ENCODE measurements around the gene OLFM4.

GRCh38 chr13:53050151-53050550, 21.5 kb downstream of the OLFM4 start:
- TF ChIP-seq PHF8 (IDR thresholded peaks at IDR 0.05; ENCODE audit: borderline replicate concordance, low read depth), result no peak
- TF ChIP-seq CHD2 (IDR thresholded peaks at IDR 0.05; ENCODE audit: low read length, partially characterized antibody), result no peak
- no peak for TF ChIP-seq USF2 (IDR thresholded peaks at IDR 0.05)
- TF ChIP-seq GATA3 (IDR thresholded peaks at IDR 0.05; ENCODE audit: borderline replicate concordance), result no peak
- TF ChIP-seq, protein P1, sequence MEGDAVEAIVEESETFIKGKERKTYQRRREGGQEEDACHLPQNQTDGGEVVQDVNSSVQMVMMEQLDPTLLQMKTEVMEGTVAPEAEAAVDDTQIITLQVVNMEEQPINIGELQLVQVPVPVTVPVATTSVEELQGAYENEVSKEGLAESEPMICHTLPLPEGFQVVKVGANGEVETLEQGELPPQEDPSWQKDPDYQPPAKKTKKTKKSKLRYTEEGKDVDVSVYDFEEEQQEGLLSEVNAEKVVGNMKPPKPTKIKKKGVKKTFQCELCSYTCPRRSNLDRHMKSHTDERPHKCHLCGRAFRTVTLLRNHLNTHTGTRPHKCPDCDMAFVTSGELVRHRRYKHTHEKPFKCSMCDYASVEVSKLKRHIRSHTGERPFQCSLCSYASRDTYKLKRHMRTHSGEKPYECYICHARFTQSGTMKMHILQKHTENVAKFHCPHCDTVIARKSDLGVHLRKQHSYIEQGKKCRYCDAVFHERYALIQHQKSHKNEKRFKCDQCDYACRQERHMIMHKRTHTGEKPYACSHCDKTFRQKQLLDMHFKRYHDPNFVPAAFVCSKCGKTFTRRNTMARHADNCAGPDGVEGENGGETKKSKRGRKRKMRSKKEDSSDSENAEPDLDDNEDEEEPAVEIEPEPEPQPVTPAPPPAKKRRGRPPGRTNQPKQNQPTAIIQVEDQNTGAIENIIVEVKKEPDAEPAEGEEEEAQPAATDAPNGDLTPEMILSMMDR (IDR thresholded peaks at IDR 0.05), result no peak
- no peak for TF ChIP-seq JUN (IDR thresholded peaks at IDR 0.05)
- TF ChIP-seq POLR2A (IDR thresholded peaks at IDR 0.05; ENCODE audit: low read length), result no peak
- no peak for TF ChIP-seq HMGXB4 (CRISPR knock-in tag; IDR thresholded peaks at IDR 0.05; ENCODE audit: borderline replicate concordance)
- no peak for TF ChIP-seq BHLHE40 (IDR thresholded peaks at IDR 0.05; ENCODE audit: low read depth, low read length)
- TF ChIP-seq POLR2AphosphoS2 (conservative IDR thresholded peaks at IDR 0.05; ENCODE audit: low read length), result no peak
- no peak for TF ChIP-seq CEBPB (IDR thresholded peaks at IDR 0.05)
- TF ChIP-seq, protein P2, sequence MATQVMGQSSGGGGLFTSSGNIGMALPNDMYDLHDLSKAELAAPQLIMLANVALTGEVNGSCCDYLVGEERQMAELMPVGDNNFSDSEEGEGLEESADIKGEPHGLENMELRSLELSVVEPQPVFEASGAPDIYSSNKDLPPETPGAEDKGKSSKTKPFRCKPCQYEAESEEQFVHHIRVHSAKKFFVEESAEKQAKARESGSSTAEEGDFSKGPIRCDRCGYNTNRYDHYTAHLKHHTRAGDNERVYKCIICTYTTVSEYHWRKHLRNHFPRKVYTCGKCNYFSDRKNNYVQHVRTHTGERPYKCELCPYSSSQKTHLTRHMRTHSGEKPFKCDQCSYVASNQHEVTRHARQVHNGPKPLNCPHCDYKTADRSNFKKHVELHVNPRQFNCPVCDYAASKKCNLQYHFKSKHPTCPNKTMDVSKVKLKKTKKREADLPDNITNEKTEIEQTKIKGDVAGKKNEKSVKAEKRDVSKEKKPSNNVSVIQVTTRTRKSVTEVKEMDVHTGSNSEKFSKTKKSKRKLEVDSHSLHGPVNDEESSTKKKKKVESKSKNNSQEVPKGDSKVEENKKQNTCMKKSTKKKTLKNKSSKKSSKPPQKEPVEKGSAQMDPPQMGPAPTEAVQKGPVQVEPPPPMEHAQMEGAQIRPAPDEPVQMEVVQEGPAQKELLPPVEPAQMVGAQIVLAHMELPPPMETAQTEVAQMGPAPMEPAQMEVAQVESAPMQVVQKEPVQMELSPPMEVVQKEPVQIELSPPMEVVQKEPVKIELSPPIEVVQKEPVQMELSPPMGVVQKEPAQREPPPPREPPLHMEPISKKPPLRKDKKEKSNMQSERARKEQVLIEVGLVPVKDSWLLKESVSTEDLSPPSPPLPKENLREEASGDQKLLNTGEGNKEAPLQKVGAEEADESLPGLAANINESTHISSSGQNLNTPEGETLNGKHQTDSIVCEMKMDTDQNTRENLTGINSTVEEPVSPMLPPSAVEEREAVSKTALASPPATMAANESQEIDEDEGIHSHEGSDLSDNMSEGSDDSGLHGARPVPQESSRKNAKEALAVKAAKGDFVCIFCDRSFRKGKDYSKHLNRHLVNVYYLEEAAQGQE (IDR thresholded peaks at IDR 0.05), result no peak
- TF ChIP-seq, protein P3, sequence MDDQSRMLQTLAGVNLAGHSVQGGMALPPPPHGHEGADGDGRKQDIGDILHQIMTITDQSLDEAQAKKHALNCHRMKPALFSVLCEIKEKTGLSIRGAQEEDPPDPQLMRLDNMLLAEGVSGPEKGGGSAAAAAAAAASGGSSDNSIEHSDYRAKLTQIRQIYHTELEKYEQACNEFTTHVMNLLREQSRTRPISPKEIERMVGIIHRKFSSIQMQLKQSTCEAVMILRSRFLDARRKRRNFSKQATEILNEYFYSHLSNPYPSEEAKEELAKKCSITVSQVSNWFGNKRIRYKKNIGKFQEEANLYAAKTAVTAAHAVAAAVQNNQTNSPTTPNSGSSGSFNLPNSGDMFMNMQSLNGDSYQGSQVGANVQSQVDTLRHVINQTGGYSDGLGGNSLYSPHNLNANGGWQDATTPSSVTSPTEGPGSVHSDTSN (IDR thresholded peaks at IDR 0.05), result no peak
- no peak for TF ChIP-seq CBX2 (IDR thresholded peaks at IDR 0.05; ENCODE audit: borderline replicate concordance, low read depth)
